HG03025 (cell line): ENCODE measurements around the gene CCDC187.

Source experiments
- ATAC-seq: cut with Tn5 transposase; IDR thresholded peaks from one replicate; pipeline ENCODE4 v1.9.1; 2021; ENCODE audit warnings: mild to moderate bottlenecking, moderate library complexity; ENCODE audit not compliant: unreplicated experiment, low FRiP score

Gene CCDC187

DNA sequence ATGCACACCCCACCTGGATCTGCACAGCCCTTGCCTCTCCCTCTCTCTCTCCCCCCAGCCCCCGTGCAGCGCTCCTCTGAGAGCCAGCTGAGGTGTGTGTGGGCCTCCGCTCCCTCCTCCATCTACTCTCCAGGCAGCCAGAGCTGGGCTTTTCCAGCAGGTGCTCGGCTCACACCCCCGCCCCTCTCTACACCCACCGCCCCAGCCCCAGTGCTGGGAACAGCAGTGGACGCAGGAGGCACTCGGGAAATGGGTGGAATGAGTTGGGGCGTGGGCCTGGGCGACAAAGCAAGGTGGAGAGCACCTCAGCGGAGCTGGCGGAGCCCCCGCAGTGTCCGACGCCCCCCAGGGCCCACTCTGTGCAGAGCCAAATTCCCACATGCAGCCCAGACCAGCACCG, 85.6 kb downstream of the CCDC187 start:
- no peak for ATAC-seq

DNA sequence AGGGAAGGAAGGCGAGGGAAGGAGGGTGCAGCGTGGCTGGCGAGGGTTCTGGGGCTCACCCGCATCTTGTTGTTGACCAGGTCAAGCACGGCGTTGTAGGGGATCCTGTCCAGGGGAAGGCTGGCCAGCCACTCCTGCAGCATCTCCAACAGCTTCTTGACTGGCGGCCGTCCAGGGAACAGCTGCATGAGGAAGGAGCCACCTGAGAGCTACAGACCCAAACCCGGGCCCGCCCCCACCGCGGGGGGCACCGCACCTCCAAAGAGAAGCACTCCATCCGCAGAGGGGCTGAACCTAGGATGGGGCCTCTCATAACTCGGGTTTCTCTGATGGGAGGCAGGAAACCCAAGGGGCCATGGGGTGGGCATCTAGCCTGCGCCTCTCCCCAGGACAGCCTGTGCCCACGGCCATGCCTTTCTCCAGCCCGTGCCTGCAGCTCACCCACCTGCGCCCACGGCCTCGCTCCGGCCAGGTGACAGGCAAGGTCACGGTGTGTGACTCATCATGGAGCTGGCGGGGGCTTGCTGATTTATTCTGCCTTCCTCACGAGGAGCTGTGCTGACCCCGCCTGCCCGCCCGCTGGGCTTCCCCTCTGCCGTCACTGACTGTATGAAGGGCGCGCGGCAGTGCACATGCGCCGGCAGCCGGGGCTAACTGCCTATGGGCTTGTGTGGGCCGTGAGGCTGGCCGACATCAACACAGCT, 87.2 kb downstream of the CCDC187 start:
- no peak for ATAC-seq

DNA sequence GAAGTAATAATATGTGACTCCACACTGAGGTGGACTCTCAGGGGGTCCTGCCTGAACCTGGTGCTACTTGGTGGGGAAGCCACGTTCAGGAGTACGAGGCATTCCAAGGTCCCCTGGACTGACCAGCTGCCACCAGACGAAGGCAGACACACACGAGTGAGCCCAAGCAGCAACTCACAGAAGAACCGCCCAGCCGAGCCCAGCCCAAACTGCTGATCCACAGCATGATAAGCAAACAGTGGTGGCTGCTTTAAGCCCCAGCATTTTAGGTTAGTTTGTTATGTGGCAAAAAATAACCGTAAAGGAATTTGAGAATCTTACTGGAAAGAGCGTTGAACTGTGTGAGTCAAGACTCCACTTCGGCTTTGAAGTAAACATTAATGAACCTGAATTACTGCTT, 90.2 kb downstream of the CCDC187 start:
- no peak for ATAC-seq

DNA sequence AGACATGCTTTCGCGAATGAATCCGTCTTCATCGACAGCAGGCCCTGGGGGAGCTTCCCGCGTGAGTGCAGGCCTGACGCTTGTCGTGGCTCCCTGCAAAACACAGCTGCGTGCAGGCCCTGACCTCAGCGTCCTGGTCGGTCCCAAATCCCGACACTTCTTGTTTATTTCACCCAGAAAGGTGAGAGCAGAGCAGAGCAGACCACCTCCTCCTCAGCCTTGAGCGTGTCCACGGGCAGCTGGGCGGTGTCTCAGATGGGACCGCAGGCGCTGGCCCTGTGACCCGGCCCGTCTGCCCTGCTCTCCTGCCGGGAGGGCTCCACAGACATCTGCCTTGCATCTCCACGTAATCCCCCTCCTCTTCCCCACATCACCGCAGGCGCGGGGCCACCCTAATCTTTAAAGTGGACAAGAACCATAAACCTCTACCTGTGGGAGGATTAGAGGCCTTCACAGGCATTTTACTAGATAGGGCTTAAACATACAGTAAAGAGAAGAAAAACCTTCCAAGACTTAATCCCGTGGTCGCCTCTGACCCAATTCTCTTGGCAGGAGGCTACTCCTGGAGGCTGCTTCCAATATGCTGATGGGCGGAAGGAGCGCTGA, 91.4 kb downstream of the CCDC187 start:
- ATAC-seq: no peak

DNA sequence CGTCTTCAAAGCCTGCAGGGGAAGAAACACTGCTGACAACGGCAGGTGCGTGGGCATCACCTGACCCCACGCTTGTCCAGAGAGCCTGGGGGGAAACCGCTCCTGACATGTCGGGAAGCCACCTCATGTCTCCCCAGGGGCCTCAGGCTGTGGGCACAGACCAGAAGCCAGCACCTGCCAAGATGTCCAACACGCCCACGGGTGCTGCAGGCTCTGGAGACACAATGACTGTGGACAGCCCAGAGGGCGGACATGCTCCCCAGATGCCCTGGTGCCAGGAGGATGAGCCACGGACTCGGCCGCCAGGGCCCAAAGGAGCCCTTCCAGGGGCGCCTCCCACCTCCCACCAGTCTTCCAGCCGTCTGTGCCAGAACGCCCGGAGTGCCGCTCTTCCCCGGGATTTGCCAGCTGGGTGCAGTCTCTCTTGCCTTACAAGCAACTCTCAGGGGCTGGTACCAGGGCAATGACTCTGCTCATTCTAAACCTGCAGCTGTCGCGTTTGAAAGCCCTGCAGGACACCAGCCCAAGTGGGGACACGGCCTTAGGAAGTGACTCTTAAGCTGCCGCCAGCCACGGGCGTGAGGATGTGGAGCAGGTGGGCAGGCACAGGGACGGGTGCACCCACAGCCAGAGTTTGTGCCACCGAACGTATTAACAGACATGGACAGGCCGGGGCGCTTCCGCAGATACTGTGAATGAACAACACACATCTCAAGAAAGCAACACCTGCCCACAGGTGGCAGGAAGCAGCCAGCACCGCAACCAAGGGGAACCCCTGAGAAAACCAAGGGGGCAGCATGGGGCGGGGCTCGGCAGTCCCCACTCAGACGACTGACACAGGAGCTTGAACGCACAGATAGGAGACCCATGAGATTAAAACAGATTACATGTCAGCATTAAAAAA, 92.2 kb downstream of the CCDC187 start:
- no peak for ATAC-seq

DNA sequence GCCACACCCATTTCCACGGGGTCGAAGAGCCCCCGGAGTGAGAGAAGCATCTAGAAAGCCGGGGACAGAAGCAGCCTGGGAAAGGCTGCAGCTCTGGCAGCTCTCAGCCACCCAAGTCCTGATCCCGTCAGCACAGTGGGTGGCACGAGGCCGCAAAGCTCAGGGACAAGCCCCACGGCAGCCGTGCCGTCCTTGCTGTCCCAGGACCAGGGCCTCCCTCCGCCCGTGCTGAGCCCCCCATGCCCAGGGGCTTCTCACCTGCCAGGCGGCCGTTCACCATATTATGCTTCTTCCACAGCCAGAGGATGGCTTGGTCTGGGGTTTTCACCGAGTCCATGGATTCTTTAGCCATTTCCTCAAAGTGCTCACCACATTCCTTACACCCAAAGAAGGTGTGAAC, 92.9 kb downstream of the CCDC187 start:
- ATAC-seq: no peak

DNA sequence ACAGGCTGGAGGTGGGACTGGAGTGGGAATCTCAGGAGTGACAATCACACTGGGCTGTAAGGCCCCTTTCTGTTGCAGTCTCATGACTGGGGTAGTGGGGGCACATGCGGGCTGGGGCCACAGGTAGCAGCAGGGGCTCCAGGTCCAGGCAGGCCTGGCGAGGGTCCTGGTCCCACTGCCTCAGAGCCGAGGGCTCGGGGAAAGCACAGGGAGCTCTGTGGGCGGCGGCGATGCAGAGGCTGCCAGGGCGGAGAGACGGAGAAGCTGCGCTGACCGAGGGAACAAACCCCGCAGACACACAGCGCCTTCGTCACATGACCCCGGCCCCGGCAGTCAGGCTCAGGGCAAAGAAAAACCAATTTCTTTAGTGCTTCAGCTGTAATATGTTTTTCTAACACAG, 93.6 kb downstream of the CCDC187 start:
- ATAC-seq: no peak

DNA sequence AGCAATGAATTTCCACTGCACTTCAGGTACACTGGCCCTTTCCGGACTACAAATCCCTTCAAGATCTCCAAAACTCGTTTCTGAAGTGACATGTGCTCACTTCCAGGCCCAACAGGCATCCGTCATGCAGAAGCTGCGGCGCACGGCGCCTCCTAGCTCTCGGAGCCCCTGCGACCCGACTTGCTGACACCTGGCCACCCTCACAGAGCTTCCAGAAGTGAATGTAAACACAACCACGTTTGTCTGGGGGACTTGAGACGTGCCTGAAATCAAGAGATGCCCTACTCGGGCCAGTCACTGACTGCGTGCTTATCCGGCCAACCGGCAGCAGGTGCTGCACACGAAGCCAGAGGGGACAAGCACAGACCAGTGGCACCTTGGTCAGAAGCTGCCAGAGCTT, 94.1 kb downstream of the CCDC187 start:
- ATAC-seq: no peak

DNA sequence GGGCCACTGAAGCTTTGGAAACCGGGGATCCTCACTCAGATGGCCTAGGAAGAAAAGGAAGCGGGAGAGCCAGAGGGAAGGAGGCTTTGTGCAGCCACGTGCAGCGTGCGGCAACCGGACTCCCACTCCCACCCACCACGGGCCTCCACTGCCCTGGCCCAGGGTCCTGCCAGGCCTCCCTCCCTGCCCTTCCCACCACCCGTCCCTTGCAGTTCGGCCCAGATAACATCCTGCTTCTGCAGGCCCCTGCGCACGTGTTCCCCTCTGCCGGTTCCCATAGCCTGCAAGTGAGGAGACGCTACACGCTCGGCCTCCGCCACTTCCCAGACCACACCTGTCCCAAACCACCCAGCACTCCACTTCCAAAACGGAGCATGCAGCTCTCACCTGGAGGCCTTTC, 94.7 kb downstream of the CCDC187 start:
- no peak for ATAC-seq

DNA sequence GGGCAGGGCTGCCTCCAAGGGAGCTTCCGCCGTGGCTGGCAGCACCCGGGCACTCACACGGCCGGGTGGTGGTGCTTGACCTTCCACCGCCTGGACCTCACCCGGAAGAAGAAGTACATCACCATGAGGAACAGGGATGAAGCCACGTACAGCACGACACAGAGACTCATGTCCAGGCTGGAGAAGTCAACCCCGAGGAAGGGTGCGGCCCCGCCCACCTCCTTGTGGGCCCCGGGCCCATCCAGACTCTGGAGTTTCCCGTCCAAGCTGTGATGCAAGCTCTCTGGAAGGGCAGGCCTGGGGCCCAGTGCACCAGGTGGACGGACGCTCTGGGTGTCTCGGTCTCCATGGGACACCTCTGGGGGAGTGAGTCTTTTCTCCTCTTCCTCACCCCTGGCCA, 95.2 kb downstream of the CCDC187 start:
- no peak for ATAC-seq

DNA sequence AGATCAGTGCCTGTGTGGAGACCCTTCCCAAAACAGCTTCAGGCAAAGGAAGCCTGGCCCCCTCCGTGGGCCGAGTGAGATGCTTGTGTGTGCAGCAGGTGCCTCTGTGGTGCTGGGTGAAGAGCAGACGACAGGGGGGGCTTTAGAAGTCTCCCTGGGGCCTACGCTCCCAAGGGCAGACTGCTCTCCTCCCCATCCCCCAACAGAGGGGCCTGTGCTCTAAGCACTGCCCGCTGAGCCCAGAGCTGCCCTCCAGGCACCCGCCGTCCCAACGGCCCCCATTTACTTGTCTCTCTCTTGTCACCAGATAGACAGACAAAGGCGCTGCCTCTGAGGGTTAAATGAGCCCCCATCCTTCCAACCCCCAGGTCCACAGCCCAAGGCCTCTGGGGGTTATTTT, 96.3 kb downstream of the CCDC187 start:
- no peak for ATAC-seq

DNA sequence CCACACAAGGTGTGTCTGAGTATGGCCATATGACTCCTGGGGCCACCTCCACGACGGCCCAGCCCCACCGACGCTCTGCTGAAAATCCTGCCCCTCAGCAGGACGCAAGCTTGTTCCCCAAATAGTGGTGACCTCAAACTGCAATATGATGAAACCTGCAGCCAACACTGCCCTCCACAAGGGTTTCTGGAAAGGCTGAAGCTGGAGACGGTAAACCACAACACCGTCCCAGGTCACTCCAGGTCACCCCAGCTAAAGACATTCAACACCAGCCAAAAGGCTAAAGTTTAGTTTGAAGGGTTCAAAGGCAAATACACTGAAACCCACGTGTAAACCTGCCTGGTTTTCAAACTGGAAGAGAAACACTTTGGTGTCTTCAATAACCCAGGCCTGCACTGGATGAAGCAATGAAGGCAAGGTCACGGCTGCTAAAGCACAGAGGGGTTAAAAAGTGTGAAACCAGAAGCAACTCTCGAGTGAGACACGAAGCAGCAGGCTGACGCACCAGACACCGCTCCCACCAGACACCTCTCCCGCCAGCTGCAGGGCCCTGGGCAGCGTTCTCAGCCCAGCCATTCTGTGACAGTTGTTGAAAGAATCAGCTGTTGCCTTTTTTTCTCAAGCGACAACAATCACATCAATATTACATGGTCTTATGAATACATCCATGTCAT, 97.2 kb downstream of the CCDC187 start:
- no peak for ATAC-seq

DNA sequence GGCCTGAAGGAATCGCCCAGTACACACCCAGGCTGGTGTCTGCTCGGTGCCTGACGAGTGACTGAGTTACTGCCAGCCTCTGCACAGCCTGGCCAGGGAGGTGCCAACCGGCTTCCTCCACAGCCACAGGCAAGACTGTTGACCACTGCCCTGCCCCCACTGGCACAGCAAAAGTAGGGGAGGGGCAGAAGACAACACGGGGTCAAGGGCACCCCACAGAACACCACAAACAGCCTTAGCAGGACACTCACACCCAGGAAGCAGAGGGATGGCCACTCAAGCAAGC, 98.2 kb downstream of the CCDC187 start:
- no peak for ATAC-seq

DNA sequence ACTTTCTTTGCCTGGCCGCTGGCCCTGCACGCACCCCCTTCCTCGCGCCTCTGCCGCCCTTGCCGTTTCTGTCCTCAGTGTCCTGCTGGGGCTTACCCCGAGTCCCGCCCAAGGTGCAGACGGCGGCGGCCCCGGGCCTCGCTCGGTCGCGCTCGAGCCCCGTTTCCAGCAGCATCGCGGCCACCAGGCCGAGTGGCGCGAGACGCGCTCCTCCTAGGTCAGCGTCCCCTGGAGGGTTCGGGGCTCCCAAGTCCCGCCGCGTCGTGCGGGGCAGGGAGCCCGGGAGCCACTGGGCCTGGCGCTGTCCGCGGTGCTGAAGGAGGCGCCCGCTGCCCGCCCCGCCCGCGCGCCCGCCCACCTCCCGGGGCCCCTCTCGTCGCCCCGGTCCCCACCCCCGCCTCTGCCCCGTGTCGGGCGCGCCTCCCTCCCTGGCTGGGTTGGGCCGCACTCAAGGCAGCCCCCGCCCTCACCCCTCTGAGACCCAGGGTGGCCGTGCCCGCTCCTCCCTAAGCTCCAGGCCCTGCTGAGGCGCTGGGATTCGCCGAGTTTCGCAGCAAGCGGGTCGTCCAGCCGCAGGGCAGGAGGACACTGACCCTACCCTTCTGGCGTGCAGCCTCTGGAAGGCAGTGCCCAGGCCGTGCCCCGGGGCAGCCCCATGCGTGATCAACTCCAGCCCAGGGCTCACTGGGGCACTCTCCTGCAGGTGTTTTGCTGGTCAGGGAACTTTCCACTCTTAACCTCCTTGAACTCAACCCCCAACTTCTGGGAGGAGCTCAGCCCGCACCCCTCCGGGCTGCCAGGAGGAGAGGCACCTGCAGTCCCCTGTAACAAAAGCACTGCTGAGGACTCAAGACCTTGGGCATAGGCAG, 98.8 kb downstream of the CCDC187 start, which contains the start of gene LHX3:
TSS of gene LHX3 (minus strand) at position 291 of the 869 bp plus-strand sequence. CDS start at position 175, 116 bp downstream.
- ATAC-seq: no peak

DNA sequence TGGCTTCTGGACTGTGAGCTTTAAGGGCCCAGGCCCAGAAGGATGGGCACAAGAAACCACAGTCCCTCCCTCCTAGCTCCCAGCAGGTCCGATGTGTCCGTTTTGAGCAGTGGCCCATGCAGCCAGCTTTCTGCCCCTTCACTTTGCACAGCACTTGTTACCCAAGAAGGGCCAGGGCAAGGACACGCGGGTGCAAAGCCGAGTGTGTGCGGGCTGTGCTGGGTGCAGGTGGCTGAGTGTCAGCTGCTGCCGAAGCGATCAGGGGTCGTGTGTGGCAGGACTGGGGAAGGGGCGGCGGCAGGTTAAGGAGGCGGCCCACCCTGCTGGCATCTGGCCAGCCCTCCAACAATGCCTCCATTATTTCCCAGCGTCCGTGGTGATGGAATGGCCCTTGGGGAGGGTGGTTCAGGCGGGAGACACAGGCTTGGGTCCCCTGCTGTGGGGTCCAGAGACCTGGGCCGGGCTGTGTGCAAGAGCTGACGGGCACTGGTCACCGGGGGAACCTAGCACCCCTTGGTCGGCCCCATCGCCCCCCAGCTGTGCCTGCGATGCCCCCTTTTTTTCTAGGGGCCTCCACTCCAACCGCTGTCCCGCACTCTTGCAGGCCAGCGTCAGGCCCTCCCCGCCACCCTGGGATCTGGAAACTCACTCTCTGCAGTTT, 99.6 kb downstream of the CCDC187 start:
- ATAC-seq: no peak

DNA sequence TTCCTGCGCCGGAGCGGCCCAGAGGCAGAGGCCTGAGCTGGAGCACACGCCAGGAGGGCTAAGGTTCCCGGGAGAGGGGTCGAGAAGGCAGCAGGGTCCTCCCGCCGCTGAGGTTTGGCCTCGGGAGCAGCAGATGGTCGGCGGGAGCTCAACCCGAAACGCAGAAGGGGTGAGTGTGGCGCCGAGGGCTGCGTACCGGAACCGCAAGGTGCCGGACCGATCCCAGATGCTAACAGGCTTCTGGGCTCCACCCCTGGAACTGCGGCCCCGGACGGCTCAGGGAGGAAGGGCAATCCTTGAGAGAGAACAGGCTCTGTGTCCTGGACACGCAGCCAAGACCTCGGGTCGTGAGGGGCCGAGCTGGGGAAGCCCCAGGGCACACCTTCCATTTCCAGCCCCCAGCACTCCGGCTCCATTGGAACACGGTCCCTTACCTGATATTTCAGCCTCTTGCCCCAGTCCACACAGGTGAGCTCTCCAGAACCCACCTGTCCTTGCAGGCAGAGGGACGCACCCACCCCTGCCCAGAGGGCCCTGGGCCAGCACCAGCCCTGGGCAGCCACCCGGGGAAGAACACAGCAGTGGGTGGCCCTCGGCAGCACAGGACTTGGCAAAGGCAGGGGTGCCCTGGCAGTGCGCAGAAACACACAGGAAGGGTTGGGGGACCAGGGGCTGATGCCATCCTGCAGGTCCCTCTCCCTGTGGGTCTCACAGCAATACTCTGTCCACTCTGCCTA, 100.3 kb downstream of the CCDC187 start:
- no peak for ATAC-seq

DNA sequence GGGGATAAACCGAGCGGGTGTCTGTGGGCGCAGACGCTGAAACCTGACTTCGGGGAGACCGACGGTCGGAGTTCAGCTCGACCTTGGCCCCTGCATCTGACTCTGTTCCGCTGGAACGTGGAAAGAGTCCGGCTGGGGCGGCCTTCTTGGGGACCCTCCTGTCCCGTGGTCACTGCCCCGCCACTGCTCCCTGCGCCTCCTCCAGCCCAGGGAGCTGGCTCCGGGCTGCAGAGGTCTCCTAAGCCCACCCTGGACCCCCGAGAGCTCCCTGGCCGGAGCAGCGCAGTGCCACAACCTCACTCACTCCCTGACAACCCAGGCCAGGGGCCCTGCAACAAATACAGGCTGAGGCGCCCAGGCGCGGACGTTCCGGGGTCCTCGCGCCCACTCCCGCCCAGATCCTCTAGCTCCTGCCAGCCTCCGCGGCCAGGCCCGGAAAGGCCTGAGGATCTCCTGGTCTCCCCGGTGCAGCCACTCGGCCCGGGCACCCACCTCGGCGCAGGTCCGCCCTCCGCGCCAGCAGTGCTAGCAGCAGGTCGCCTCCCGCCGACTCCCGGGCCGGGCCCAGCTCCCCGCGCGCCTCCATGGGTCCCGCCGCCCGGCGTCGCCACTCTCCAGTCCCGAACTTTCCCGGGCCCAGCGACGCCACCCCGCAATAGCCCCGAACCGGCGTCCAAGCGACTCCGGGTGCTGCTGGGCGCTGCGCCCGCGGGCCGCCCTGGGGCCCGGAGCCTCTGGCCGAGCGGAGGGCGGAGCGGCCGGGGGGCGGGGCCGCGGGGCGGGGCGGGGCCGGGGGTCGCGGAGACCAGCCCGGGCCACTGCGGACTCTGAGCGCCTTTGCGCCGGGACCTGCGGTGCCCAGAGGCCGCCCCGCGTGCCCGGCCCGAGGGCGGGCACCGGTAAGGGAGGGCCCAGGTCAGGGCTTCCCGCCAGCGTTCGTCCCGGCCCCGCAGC, 101.2 kb downstream of the CCDC187 start:
- ATAC-seq: no peak
